Measurements from ENCODE around the gene RAVER1.

RAVER1 gene

GRCh38 chr19:10318807-10319682 is 14.3 kb downstream of the RAVER1 start:
- DNase-seq (ENCODE audit: low read depth, low spot score), result no peak

GRCh38 chr19:10317857-10318462 is 15.4 kb downstream of the RAVER1 start:
- no peak overlapping the region for H3K27ac ChIP-seq
- no peak for DNase-seq (ENCODE audit: low read depth, low spot score)

More at GRCh38 chr19:10318807-10319682, 14.3 kb downstream of the RAVER1 start:
- no peak overlapping the region for H3K27ac ChIP-seq

- H3K27ac ChIP-seq, result no peak overlapping the region
- no peak for DNase-seq (ENCODE audit: low read depth, low spot score)
Observed at GRCh38 chr19:10317045-10317856, 16.1 kb downstream of the RAVER1 start.

- DNase-seq (ENCODE audit: low read depth, low spot score), result no peak
- peak overlapping the region; percentile 28 for H3K27ac ChIP-seq
Observed at GRCh38 chr19:10316229-10317044, 16.9 kb downstream of the RAVER1 start.

- DNase-seq (ENCODE audit: low read depth, low spot score), result no peak
- H3K27ac ChIP-seq, result peak within 1 kb of the TSS; percentile 28
Observed at GRCh38 chr19:10315335-10316214, 17.8 kb downstream of the RAVER1 start, which contains the start of gene FDX2. Gene FDX2 (minus strand): TSS chr19:10316015. CDS start chr19:10315996, 19 bp downstream.

- DNase-seq (ENCODE audit: low read depth, low spot score), result no peak
- no peak within 1 kb of the TSS for H3K27ac ChIP-seq
Observed at GRCh38 chr19:10309423-10309822, 23.9 kb downstream of the RAVER1 start, which contains the start of gene ZGLP1. Gene ZGLP1 (minus strand): TSS chr19:10309815.

- no peak overlapping the region for H3K27ac ChIP-seq
- DNase-seq (ENCODE audit: low read depth, low spot score), result no peak
Observed at GRCh38 chr19:10306327-10306726, 27.0 kb downstream of the RAVER1 start.

- no peak overlapping the region for H3K27ac ChIP-seq
- DNase-seq (ENCODE audit: low read depth, low spot score), result no peak
Observed at GRCh38 chr19:10305139-10305806, 28.1 kb downstream of the RAVER1 start.

- H3K27ac ChIP-seq, result no peak overlapping the region
- no peak for DNase-seq (ENCODE audit: low read depth, low spot score)
Observed at GRCh38 chr19:10299545-10300458, 33.5 kb downstream of the RAVER1 start.

GRCh38 chr19:10295847-10296591 is 37.3 kb downstream of the RAVER1 start:
- no peak for DNase-seq (ENCODE audit: low read depth, low spot score)
- H3K27ac ChIP-seq, result no peak overlapping the region

GRCh38 chr19:10295305-10295846 is 38.0 kb downstream of the RAVER1 start:
- DNase-seq (ENCODE audit: low read depth, low spot score), result no peak

GRCh38 chr19:10294368-10294697 is 39.0 kb downstream of the RAVER1 start:
- H3K27ac ChIP-seq, result no peak overlapping the region
- DNase-seq (ENCODE audit: low read depth, low spot score), result no peak

More at GRCh38 chr19:10295305-10295846, 38.0 kb downstream of the RAVER1 start:
- H3K27ac ChIP-seq, result no peak overlapping the region

- H3K27ac ChIP-seq, result no peak overlapping the region
- no peak for DNase-seq (ENCODE audit: low read depth, low spot score)
Observed at GRCh38 chr19:10293637-10294367, 39.5 kb downstream of the RAVER1 start.

GRCh38 chr19:10292789-10293636 is 40.3 kb downstream of the RAVER1 start:
- DNase-seq (ENCODE audit: low read depth, low spot score), result no peak
- H3K27ac ChIP-seq, result no peak overlapping the region

Data from epithelial cell of prostate (primary cell).